ENCODE measurements around the gene MRPL44. TPM values are rescaled to one million over a fixed set of nuclear protein-coding genes. Genes with fewer than 3 reads are reported as not detected.
A peak's percentile ranks its signal among the peaks of the same experiment; 100 is the strongest.

Gene MRPL44
- total and polyA plus RNA-seq, 2 of the 13 experiments (the other 11 are each of a cell fraction or from before 2014, with no cell fraction given), result 38.4 to 78.0 TPM

- TF ChIP-seq MNT (IDR thresholded peaks at IDR 0.05) (no peak), ZNF614 (CRISPR knock-in tag; IDR thresholded peaks at IDR 0.05; ENCODE audit: borderline replicate concordance) (no peak), ZBTB25 (CRISPR knock-in tag; IDR thresholded peaks at IDR 0.05) (peak; percentile 48; the same call in 1 of the 2 replicates), ZFP62 (CRISPR knock-in tag; IDR thresholded peaks at IDR 0.05) (no peak), GPBP1L1 (CRISPR knock-in tag; IDR thresholded peaks at IDR 0.05) (no peak), FOSL2 (CRISPR knock-in tag; IDR thresholded peaks at IDR 0.05) (peak; percentile 96), KLF12 (CRISPR knock-in tag; IDR thresholded peaks at IDR 0.05; ENCODE audit: borderline replicate concordance) (no peak), KLF15 (CRISPR knock-in tag; IDR thresholded peaks at IDR 0.05; ENCODE audit: borderline replicate concordance) (no peak), FOXK1 (CRISPR knock-in tag; IDR thresholded peaks at IDR 0.05; ENCODE audit: borderline replicate concordance, low read depth) (peak; percentile 87; the same call in 1 of the 2 replicates), BCL3 (CRISPR knock-in tag; IDR thresholded peaks at IDR 0.05) (no peak), NR2F1 (CRISPR knock-in tag; IDR thresholded peaks at IDR 0.05) (no peak), CAMTA2 (CRISPR knock-in tag; IDR thresholded peaks at IDR 0.05; ENCODE audit: borderline replicate concordance) (no peak), AGO1 (IDR thresholded peaks at IDR 0.05; ENCODE audit: low read depth, low read length, poor library complexity, severe bottlenecking) (no peak), HOXA3 (CRISPR knock-in tag; IDR thresholded peaks at IDR 0.05) (no peak), ZNF367 (CRISPR knock-in tag; IDR thresholded peaks at IDR 0.05; ENCODE audit: borderline replicate concordance) (no peak), THAP11 (CRISPR knock-in tag; IDR thresholded peaks at IDR 0.05) (peak; percentile 64; the same call in 1 of the 2 replicates), ZFP36 (IDR thresholded peaks at IDR 0.05; ENCODE audit: borderline replicate concordance, low read depth, low read length, partially characterized antibody) (peak; percentile 92), HDAC1 (CRISPR knock-in tag; IDR thresholded peaks at IDR 0.05) (no peak), STAT5B (CRISPR knock-in tag; IDR thresholded peaks at IDR 0.05) (no peak), ZNF484 (CRISPR knock-in tag; IDR thresholded peaks at IDR 0.05; ENCODE audit: borderline replicate concordance, low read depth) (no peak), SRSF1 (optimal IDR thresholded peaks at IDR 0.05; ENCODE audit: low read depth, low read length) (no peak), REL (CRISPR knock-in tag; conservative IDR thresholded peaks at IDR 0.05) (no peak), SOX5 (CRISPR knock-in tag; IDR thresholded peaks at IDR 0.05; ENCODE audit: borderline replicate concordance) (peak; percentile 55; the same call in 1 of the 2 replicates), ZBTB7A (CRISPR knock-in tag; IDR thresholded peaks at IDR 0.05) (no peak), ZNF180 (CRISPR knock-in tag; IDR thresholded peaks at IDR 0.05; ENCODE audit: borderline replicate concordance, low read depth) (no peak), ZNF75D (CRISPR knock-in tag; IDR thresholded peaks at IDR 0.05; ENCODE audit: borderline replicate concordance) (no peak), ETV5 (CRISPR knock-in tag; IDR thresholded peaks at IDR 0.05; ENCODE audit: borderline replicate concordance) (no peak), RCOR2 (CRISPR knock-in tag; IDR thresholded peaks at IDR 0.05) (no peak)
These were observed 38.3 kb downstream of the MRPL44 start (continued) for GRCh38 chr2:223995569-223995968.

Measured in HepG2 (cell line).